ENCODE data around the gene CRHR1.
A peak's percentile ranks its signal among the peaks of the same experiment; 100 is the strongest.
"Not testable (repeated sequence)": the region's sequence is repeated elsewhere in the genome, so short reads cannot be mapped to it uniquely, and the experiment has no call there.

CRHR1 gene

DNA sequence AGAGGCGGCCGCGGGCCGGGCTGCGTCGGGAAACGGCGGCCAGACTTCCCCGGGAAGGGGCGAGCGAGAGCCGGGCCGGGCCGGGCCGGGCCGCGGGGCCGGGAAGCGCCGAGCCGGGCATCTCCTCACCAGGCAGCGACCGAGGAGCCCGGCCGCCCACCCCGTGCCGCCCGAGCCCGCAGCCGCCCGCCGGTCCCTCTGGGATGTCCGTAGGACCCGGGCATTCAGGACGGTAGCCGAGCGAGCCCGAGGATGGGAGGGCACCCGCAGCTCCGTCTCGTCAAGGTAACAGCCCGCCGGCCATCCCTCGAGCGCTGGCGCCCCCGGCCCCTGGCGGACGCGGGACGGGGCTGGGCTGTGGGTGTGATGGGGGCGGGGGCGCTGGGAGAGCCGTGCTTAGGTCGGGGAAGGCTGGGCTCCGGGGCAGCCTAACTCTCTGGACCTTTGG lies at the start of gene CRHR1:
CRHR1 (plus strand) TSS at position 28 of the 448 bp plus-strand sequence; CDS start at position 253, 225 bp downstream.
- DNase-seq, result no peak

DNA sequence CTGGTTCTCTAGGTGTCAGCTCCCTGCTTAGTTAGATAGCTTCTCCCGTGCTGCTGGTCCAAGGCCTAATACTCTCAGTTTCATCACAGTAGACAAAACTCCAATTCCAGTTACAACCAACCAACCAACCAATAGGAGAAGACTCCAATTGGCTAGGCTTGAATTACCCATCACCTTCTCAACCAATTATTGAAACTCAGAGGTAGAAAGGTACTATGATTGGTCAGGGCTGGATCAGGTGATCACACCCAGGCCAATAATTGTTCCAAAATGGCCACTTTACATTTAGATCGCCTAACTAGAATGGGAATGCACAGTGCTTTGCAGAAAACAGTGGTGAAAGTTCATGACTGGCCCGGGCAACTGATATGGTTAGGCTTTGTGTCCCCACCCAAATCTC lies 49.5 kb upstream of the CRHR1 start:
- no peak for DNase-seq

GRCh38 chr17:45735488-45735887 lies 48.6 kb upstream of the CRHR1 start:
- DNase-seq, result no peak

DNA sequence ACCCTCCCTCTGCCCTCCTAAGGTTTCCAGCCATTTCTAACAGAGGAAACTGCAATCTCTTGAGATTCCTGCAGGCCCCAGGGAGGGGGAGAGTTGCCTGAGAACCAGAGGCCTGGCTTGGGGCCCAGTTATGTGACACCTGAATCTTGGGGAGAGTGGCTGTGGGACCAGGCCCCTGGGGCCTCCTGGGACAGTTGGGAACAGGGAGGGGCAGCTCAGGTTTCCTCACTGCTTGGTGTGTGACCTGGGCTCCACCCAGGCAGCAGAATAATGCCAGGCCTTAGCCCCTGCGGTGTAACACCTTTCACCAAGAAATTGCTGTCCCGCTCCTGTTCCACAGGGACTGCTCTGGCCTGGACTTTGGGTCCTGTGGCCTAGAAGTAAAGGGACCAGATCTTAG lies 44.3 kb upstream of the CRHR1 start:
- no peak for DNase-seq

DNA sequence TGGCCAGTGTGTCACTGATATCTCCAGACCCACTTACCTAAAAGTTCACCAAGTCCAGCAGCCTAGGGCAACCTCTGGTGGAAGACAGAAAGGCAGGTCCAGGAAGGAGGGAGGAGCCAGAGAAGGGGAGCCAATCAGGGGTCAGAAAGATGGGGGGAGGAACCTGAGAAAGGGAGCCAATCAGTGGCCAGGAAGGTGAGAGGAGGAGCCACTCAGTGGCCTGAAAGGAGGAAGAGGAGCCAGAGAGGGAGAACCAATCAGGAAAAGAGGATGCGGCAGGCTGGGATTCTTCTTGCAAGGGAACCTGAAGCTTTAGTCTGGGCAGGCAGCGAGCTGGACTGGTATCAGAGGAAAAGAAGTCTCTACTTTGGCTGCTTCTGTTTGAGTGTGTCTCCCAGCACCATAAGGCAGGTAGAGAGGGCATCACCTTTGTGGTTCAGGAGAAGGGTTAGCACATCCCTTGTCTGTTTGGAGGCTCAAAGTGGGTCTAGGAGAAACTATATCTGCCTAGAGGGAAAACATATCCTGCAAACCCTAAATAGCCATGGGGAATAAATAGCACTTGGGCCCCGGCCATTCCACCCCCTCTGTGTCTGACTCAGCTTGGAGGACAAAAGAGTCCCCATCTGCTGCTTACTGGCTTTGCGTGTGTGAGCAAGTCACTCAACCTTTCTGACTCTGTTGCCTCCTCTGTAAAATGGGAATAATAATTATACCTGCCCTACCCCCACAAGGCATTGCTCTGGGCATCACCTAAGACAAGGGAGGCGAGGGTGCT lies 43.4 kb upstream of the CRHR1 start:
- DNase-seq, result peak; percentile 80 to 97

DNA sequence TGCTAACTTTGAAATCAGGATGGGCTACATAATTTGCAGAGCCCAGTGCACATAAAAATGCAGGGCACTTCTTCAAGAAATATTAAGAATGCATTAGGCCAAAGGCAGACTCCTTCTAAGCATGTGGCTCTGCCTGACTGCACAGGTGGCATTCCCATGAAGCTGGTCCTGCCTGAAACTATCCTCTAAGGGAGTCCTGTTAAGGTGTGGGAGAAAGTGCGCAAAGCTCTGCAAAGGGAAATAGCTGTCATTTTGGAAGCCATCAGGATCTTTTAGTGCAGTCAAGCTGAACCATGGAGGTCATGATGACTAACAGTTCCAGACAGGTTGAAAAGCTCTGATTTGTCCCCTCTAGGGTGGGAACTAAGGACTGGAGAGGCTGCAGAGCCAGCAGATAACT lies 41.9 kb upstream of the CRHR1 start:
- no peak for DNase-seq

DNA sequence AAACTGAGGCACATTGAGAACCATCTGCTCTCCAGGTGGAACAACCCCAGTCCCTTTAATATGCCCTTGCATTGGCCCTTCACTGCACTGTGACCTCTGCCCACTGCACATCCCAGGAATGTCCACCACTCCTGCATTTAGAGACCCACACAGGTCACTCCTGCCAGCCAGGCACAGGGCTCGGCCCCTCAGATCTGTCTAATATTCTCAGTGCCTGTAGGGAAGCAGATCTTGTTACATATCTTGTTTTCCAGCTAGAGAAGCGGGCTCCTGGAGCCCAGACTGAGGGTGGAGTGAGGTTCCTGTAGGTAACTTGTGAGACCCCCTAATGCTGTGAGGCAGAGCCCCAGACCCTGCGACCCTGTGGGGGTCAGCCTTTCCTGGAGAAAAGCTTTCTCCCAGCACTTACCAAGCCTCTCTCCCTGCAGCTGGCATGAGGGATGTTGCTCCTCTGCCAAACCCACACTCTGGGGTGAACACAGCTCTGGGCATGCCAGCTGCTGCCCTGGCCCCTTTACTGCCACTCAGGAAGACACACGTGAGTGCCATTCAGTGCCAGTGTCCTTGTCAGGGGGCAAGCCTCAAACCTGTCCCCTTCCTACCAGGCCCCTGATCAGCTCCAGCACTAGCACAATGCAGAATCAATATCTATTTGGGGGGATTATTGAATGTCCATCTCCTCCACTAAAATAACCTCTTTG lies 40.3 kb upstream of the CRHR1 start:
- DNase-seq, result no peak

DNA sequence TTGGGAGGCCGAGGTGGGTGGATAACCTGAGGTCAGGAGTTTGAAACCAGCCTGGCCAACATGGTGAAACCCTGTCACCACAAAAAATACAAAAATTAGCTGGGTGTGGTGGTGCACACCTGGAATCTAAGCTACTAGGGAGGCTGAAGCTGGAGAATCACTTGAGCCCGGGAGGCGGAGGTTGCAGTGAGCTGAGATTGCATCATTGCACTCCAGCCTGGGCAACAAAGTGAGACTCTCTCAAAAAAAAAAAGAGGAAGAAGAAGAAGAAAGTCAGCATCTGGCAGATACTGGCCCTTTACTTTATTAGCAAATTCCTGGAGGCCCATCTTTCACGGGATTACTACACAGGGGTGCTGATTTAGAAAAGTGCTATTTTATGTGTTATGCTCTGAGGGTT lies 39.3 kb upstream of the CRHR1 start:
- not testable (repeated sequence) for DNase-seq

GRCh38 chr17:45745601-45746494 lies 38.3 kb upstream of the CRHR1 start:
- DNase-seq, result no peak

DNA sequence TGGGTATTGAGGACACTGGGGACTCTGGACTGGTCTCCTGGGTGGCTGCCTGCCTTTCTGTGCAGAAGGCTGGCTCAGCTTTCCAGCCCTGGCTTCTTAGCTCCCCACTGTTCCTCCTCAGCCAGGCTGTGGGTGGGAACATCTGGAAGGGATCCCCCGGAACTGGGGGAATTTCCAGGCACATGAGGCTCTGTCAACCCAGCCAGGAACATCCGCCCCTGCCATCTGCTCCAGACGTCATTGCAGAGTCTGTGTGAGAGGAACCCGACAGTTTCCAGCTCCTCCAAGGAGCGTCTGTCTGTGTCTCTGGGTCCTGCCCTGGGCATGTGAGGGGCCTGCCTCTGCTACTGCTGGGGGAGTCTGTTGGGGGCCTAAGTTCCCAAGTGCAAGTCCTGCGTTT lies 36.2 kb upstream of the CRHR1 start:
- DNase-seq, result no peak

- no peak for DNase-seq
Measured at GRCh38 chr17:45748731-45749310, 35.3 kb upstream of the CRHR1 start.

DNA sequence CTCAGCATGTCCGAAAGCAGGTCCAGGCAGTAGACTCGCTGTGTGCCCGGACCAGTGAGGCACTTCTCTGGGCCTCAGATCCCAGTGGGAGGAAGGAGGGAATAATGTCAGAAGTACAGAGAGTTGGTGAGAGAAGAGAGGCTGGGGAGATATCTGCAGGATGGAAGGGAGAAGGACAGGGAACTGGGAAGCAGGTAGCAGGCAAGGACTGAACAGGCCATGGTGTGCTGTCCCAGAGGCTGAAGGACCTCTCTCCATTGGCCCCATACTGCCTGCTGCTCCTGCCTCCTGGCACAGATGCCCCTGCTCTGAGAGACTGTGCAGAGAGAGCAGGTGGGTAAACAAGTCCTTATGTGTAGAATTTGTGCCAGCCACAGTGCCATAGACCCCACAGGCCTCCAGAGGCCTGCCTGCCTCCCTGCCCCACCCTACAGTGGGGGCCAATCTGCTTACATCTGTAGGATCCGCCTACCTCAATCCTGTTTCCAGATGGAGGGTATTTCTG lies 34.2 kb upstream of the CRHR1 start:
- DNase-seq, result no peak

- no peak for DNase-seq
Measured at GRCh38 chr17:45750779-45751440, 33.2 kb upstream of the CRHR1 start.

DNA sequence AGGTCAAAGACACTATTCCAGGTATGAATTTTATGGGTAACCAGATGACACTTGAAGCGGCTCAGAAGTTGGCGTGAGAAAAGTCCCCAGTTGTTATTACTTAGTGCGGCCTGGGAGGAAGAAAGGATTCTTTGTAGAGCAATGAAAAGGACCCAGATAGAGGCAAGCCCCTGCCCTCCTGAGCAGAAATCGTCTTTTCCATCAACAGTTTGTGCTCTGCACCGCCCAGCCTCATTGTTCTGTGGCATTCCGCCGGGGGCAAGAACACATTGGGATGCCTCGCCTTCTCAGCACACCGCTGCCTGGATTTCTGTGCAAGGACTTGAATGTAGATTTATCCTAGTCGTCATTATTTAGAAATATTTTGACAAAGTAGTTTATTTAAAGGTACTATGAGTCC lies 32.7 kb upstream of the CRHR1 start:
- no peak for DNase-seq

GRCh38 chr17:45752246-45752645 lies 31.9 kb upstream of the CRHR1 start:
- DNase-seq, result no peak

DNA sequence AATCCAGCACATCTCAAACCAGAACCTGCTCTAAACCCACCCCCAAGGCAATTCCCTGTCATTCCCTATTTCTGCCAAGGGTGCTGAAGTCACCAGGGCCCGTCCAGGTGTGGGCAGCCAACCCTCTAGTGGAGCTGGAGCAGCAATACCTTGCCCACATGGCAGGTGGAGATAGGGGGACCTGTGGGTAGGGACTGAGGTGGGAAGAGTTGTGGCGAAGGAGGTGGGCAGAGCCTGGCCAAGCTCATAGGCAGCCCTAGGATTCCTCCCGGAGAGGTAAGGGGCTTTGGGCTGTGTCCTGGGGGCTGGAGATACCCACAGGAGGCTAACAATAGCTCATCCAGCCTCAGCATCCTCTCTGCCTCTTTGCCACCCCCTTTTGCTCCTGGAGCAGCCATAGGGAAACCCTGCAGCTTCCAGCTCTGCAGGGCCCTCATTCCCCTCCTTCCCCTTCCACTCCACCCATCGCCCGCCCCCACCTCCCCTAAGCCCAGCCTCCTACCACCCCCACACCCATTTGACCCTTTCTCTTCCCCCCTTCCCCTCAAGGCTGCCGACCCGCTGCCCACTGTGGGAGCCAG lies 30.4 kb upstream of the CRHR1 start:
- no peak for DNase-seq

DNA sequence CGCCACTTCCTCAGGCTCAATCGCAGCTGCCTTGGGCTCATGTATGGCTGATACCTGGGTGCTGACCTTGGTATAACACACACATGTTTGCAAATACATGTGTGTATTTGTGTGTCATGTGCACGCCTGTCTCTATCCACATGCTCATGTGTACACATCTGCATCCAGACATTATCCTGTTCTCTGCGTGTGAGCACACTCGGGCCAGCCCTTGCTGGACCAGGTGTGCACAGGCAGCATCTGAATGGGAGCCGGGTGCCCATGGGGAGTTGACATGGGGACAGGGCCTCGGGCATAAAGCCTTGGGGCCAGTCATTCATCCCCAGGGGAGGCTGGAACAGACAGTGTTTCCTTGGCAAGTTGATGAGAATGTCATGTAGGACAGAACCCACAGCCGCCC lies 29.1 kb upstream of the CRHR1 start:
- DNase-seq, result no peak

DNA sequence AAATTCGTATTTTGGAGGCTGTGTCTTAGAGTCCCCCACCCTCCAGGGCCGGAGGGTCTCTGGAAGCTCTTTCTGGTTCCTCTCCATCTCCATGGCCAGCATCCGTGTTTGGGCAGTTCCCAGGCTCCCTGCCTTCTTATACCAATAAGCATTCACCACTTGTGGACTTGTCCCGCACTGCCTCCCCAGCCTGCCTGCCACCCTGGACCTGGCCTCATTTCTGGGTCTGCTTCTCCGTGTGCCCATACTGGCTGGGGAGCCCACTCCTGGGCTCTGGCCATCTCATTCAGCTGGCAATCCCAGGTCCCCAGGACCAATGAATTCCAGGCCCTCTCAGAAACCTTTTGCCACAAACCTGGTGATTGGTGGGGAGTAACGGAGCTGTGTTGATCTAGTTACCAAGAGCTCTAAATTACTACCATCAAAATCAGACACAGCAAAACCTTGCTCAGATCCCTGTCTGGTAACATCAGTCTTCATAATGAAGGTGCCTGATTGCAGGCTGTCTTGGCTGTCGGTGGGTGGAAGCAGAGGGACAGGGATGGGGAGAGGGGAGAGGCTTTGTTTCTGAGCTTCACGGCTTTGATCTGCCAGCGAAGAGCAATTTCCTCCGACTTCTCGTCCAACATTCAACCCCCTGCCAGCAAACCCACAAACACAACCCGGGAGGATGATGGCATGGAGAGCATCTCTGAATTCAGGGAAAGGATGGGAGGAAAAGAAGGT lies 27.7 kb upstream of the CRHR1 start:
- no peak for DNase-seq

GRCh38 chr17:45757431-45758218 lies 26.5 kb upstream of the CRHR1 start:
- no peak for DNase-seq

DNA sequence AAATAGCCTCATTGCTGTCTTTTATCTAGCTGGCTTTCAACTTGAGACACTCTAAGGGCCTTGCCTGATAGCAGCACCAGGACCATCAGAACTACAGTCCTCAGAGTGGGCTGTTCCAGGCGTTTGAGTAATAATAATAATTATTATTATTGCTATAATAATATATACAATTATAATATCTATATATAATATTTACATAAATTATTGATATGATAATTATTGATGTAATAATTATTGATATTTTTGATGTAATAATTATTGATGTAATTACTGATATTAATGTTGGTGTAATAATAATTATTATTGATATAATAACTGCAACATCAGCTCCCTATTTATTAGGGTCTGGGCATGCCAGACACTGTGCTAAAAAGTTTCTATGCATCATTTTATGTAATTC lies 25.6 kb upstream of the CRHR1 start:
- DNase-seq, result no peak
